PC-3 (cell line): ENCODE results near the gene RAB20.

Experiments used
- CTCF ChIP-seq: fragments of 300-600 bp; sonication (generic); conservative IDR thresholded peaks from 2 replicates; pipeline ENCODE4 v1.5.1; 2017; ENCODE audit warnings: antibody characterized with exemption, low read depth, mild to moderate bottlenecking, low read length
- EZH2 ChIP-seq: fragments of 300-600 bp; sonication (generic); IDR thresholded peaks from one replicate; pipeline ENCODE4 v1.6.1; 2017; ENCODE audit warnings: antibody characterized with exemption, mild to moderate bottlenecking, low read length; ENCODE audit not compliant: unreplicated experiment
- EZH2phosphoT487 ChIP-seq: fragments of 300-600 bp; sonication (generic); IDR thresholded peaks from 2 replicates; pipeline ENCODE4 v1.6.1; 2018; ENCODE audit warnings: mild to moderate bottlenecking, antibody characterized with exemption, low read length, borderline replicate concordance

DNA sequence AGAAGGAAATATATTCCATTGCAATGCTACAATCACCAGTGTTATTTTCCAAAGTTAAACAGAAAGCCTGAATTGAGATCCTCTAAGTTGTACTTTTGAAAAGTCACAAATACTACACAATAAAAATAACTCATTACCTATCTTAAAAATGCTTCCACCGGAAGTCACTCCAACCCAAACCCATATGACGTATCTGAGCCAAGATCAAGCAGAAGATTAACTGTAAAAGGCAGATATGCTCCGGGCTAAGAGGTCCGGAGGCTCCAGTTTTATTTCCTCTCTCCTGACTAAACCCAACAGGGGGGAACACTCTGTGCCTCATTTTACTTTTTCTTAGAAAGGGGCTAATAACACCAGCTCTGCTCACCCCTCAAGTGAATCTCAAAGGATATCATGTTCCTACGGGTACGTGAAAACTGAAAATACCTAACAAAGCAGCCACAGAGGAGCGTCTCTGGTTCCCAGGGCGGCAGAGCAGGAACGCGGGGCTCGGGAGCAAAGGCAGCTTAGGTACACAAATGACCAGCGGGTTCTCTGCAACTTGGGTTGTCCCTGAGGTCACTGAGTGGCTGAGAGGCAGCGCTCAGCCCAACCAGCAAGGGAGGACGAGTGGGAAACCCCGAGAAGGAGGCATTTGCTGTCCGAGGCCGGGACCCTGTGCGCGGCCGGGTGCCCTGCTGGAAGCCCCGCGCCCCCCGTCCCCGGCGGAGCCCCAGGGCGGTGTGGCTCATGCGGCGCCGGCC, 750 bp downstream of the RAB20 start:
- TF ChIP-seq CTCF (no peak), EZH2 (no peak), EZH2phosphoT487 (no peak)
